GM12878 (cell line): ENCODE measurements around the gene CDK17. TPM values are rescaled to one million over a fixed set of nuclear protein-coding genes. Genes with fewer than 3 reads are reported as not detected.
A peak's percentile ranks its signal among the peaks of the same experiment; 100 is the strongest.

Experiments
- ATAC-seq: fragments of 200-7000 bp; cut with Tn5 transposase; 3 replicates; pipeline ENCODE4 v1.9.1; 2020; ENCODE audit warnings: mild to moderate bottlenecking, moderate library complexity
- BruUV-seq: library from RNA; stranded (reverse); fragments of 400-500 nt; replicated peaks from 2 replicates; lab custom pipeline; 2021; lab: Mats Ljungman, UMichigan
- CTCF ChIA-PET: fragments of 300-600 bp; sonication (Branson Sonifier 250); formaldehyde crosslinking; extraction: SDS; loops from one replicate; lab custom pipeline; 2021; ENCODE audit warnings: inconsistent platforms; lab: Yijun Ruan, JAX
- POLR2A ChIA-PET: fragments of 350-600 bp; formaldehyde crosslinking; extraction: SDS; loops from one replicate; lab custom pipeline; 2021; ENCODE audit warnings: inconsistent platforms; lab: Charles Lee
- RAD21 ChIA-PET: fragments of 300-600 bp; sonication (Branson Sonifier 250); formaldehyde crosslinking; loops from one replicate; lab custom pipeline; 2023; ENCODE audit warnings: antibody characterized with exemption; ENCODE audit not compliant: unreplicated experiment; lab: Charles Lee
- SMC1A ChIA-PET: fragments of 300-600 bp; sonication (Branson Sonifier 250); formaldehyde crosslinking; loops from one replicate; lab custom pipeline; 2023; ENCODE audit not compliant: unreplicated experiment, uncharacterized antibody; lab: Charles Lee
- DNase-seq: peaks from one replicate; pipeline ENCODE4 v3.0.0-alpha.2; 2011; ENCODE audit warnings: low read depth, low spot score
- FAIRE-seq: peaks from 3 replicates; lab custom pipeline; 2011; peaks lifted over from hg19 to GRCh38; lab: Jason Lieb, UNC
- H2AFZ ChIP-seq: 2 replicates; pipeline ENCODE4 v1.6.0; 2011; ENCODE audit warnings: low read depth, low read length, control low read depth; ENCODE audit not compliant: control insufficient read depth
- H3K27ac ChIP-seq: 2 replicates; pipeline ENCODE4 v1.5.1; 2011; ENCODE audit warnings: control low read depth; ENCODE audit not compliant: control insufficient read depth, insufficient read depth
- H3K27me3 ChIP-seq, 2 experiments: replicated peaks in 1 of 2; 2 replicates each; pipeline versions ENCODE4 v1.6.0 to v1.6.1; 2011; ENCODE audit warnings: low read length in 1 of 2; ENCODE audit not compliant: control insufficient read depth in 2 of 2, insufficient read depth in 2 of 2
- H3K36me3 ChIP-seq, 2 experiments: 2 replicates each; pipeline ENCODE4 v1.5.1; 2011; ENCODE audit warnings: low read length in 1 of 2; ENCODE audit not compliant: control insufficient read depth in 2 of 2, insufficient read depth in 2 of 2
- H3K4me1 ChIP-seq: 2 replicates; pipeline ENCODE4 v1.6.1; 2011; ENCODE audit warnings: mild to moderate bottlenecking, low read length, moderate library complexity, mixed read lengths; ENCODE audit not compliant: control insufficient read depth, insufficient read depth
- H3K4me2 ChIP-seq: 2 replicates; pipeline ENCODE4 v1.6.0; 2011; ENCODE audit warnings: control low read depth; ENCODE audit not compliant: control insufficient read depth, insufficient read depth
- H3K4me3 ChIP-seq: fragments of 200-600 bp; sonication (generic); 2 replicates; pipeline ENCODE4 v1.5.1; 2016
- H3K79me2 ChIP-seq: 2 replicates; pipeline ENCODE4 v1.6.0; 2011; ENCODE audit warnings: low read length; ENCODE audit not compliant: control insufficient read depth, insufficient read depth
- H3K9ac ChIP-seq: 2 replicates; pipeline ENCODE4 v1.8.0; 2011; ENCODE audit warnings: low read length, control low read depth, mixed read lengths; ENCODE audit not compliant: control insufficient read depth, insufficient read depth
- H3K9me3 ChIP-seq: replicated peaks from 3 replicates; pipeline ENCODE4 v1.5.1; 2011; ENCODE audit warnings: mild to moderate bottlenecking, low read length; ENCODE audit not compliant: control insufficient read depth, insufficient read depth
- H4K20me1 ChIP-seq: 2 replicates; pipeline ENCODE4 v1.6.0; 2011; ENCODE audit not compliant: control insufficient read depth, insufficient read depth
- GABPA ChIP-seq: IDR thresholded peaks from 2 replicates; pipeline ENCODE4 v1.6.1; 2014; ENCODE audit warnings: antibody characterized with exemption, low read depth, mild to moderate bottlenecking, inconsistent platforms
- MYB ChIP-seq: fragments of 150-350 bp; IDR thresholded peaks from 2 replicates; pipeline ENCODE4 v1.6.1; 2014; ENCODE audit warnings: mild to moderate bottlenecking, low read depth, low read length, borderline replicate concordance
- MYC ChIP-seq: IDR thresholded peaks from 2 replicates; pipeline ENCODE4 v1.6.1; 2011; ENCODE audit warnings: mild to moderate bottlenecking, low read length, moderate library complexity, inconsistent platforms; ENCODE audit not compliant: insufficient read depth, insufficient replicate concordance, insufficient read length, severe bottlenecking
- SP1 ChIP-seq: IDR thresholded peaks from one replicate; pipeline ENCODE4 v1.6.1; 2011; ENCODE audit warnings: low read depth, low read length
- YY1 ChIP-seq: IDR thresholded peaks from 2 replicates; pipeline ENCODE4 v1.6.1; 2011; ENCODE audit warnings: low read depth, mild to moderate bottlenecking, low read length
- WGBS: methylation state at CpG from one replicate; pipeline ENCODE4 v1.1.6; 2016; ENCODE audit warnings: low lambda C conversion rate; ENCODE audit not compliant: insufficient replicate concordance, insufficient coverage; ENCODE audit errors: missing lambda C conversion rate; 5-methylcytosine and 5-hydroxymethylcytosine counted together
- in situ Hi-C: fragments of 300-500 bp; cut with MboI; formaldehyde crosslinking; loops from 9 replicates; pipeline ENCODE4 v1.14.3; 2018; ENCODE audit warnings: mixed read lengths
- intact Hi-C: fragments of 100-400 bp; cut with micrococcal nuclease; formaldehyde crosslinking; loops from one replicate; pipeline ENCODE4 v1.14.2; 2022; ENCODE audit not compliant: unreplicated experiment
- polyA plus RNA-seq, 11 experiments: library from polyadenylated mRNA; depleted of rRNA in 4 of 11; unstranded in 6 of 11; stranded (reverse) in 5 of 11; fragments of >200 nt; fragmentation: Nextera tagmentation in 4 of 11; fragmentation: Illumina TruSeq in 1 of 11; extraction: Ambion mirVana in 4 of 11; extraction: Trizol in 1 of 11; gene quantifications; 1 replicate in 1 of 11; 2 replicates in 10 of 11; pipeline versions ENCODE4 v1.2.1 to v1.2.3, GENCODE V29; 2011 to 2016; ENCODE audit warnings: inconsistent platforms in 2 of 11, missing spikeins in 2 of 11, low read depth in 1 of 11
- total RNA-seq, 4 experiments: library from RNA; depleted of rRNA in 3 of 4; stranded (reverse); fragments of >200 nt in 3 of 4; fragmentation: Illumina TruSeq in 1 of 4; extraction: Trizol in 1 of 4; gene quantifications; 2 replicates each; pipeline versions ENCODE4 v1.2.1 to v1.2.3, GENCODE V29; 2013 to 2021
- TF ChIP-seq, protein P1 (sequence below): fragments of 150-350 bp; IDR thresholded peaks from 2 replicates; pipeline ENCODE4 v1.6.1; 2014; ENCODE audit warnings: mild to moderate bottlenecking, low read depth, low read length

CDK17 gene
- total and polyA plus RNA-seq, 10 of the 15 experiments (the other 5 are each of a cell fraction or from before 2014, with no cell fraction given), result 5.6 to 45.6 (median 18.3) TPM

DNA sequence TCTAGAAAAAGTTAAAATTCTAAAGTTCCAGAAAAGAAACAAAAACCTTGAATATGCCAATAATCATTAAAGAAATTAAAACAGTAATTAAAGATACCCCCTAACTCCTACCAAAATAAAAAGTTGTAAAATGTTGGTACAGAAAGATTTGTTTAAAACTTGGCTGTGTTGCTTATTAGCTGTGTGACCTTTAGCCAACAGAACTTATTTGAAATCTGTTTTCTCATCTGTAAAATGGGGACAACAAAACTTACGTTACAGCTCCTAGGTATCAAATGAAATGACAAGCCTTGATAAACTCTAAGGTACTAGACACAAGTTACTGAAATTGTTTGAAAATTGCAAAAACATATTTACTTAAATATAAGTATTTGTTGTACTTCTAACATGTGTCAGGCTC is 134.4 kb downstream of the CDK17 start:
- no peak for DNase-seq
- BruUV-seq, result no TSS peak
- ChIA-PET SMC1A (interaction anchor here (1.0 to 1.6 kb wide), 4 partner anchors 14 to 204 kb away, joined by 3 to 4 read pairs (median 3); no protein-coding TSS in a partner anchor), POLR2A (no interaction called here), CTCF (interaction anchor here (1.1 to 1.4 kb wide), 4 partner anchors 8 to 133 kb away, joined by 3 to 8 read pairs (median 4); no protein-coding TSS in a partner anchor), RAD21 (interaction anchor here (1.0 kb wide), 1 partner anchor 30 kb away, joined by 3 read pairs; no protein-coding TSS in a partner anchor)
- intact Hi-C loops, result no loop called here
- no peak for ATAC-seq
- in situ Hi-C loops, result no loop called here
- Histone ChIP-seq H3K79me2 (no peaks in the 10 kb centered on the region), H3K9ac (no peak overlapping the region), H3K4me3 (no peak overlapping the region), H3K9me3 (no peaks in the 10 kb centered on the region), H2AFZ (no peak overlapping the region), H3K36me3 (peaks cover 2 to 10% of the 10 kb centered on the region in 2 experiments), H3K4me1 (no peaks in the 10 kb centered on the region), H4K20me1 (no peaks in the 10 kb centered on the region), H3K27ac (no peak overlapping the region), H3K4me2 (no peak overlapping the region), H3K27me3 (no peaks in the 10 kb centered on the region)
- FAIRE-seq, result peak; percentile 71
- TF ChIP-seq MYB, result no peak
- TF ChIP-seq MYC, result no peak
- TF ChIP-seq SP1, result no peak
- no peak for TF ChIP-seq YY1
- no peak for TF ChIP-seq GABPA
- TF ChIP-seq, protein P1, sequence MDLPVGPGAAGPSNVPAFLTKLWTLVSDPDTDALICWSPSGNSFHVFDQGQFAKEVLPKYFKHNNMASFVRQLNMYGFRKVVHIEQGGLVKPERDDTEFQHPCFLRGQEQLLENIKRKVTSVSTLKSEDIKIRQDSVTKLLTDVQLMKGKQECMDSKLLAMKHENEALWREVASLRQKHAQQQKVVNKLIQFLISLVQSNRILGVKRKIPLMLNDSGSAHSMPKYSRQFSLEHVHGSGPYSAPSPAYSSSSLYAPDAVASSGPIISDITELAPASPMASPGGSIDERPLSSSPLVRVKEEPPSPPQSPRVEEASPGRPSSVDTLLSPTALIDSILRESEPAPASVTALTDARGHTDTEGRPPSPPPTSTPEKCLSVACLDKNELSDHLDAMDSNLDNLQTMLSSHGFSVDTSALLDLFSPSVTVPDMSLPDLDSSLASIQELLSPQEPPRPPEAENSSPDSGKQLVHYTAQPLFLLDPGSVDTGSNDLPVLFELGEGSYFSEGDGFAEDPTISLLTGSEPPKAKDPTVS, result no peak
- 96% methylated on average over 1 of the region's 1 CpG for WGBS
